Urinary bladder (tissue), 4 donors: Measurements from ENCODE around the gene CRNKL1. TPM values are rescaled to one million over a fixed set of nuclear protein-coding genes. Genes with fewer than 3 reads are reported as not detected.
A peak's percentile ranks its signal among the peaks of the same experiment; 100 is the strongest.

Source experiments
- DNase-seq: peaks from one replicate; pipeline ENCODE4 v3.0.0-alpha.2; 2015; ENCODE audit errors: extremely low spot score
- H3K27ac ChIP-seq: one replicate; pipeline ENCODE4 v1.5.1; 2013; ENCODE audit warnings: low read depth, mild to moderate bottlenecking, moderate library complexity
- H3K36me3 ChIP-seq: one replicate; pipeline ENCODE4 v1.6.1; 2013; ENCODE audit warnings: mild to moderate bottlenecking, moderate library complexity; ENCODE audit not compliant: insufficient read depth
- H3K4me1 ChIP-seq: one replicate; pipeline ENCODE4 v1.6.1; 2013; ENCODE audit warnings: mild to moderate bottlenecking, moderate library complexity; ENCODE audit not compliant: insufficient read depth
- H3K4me3 ChIP-seq: one replicate; pipeline ENCODE4 v1.5.1; 2013; ENCODE audit warnings: low read depth, low read length
- WGBS: extraction: QIAGEN DNeasy Blood & Tissue Kit; methylation state at CpG from one replicate; pipeline ENCODE4 v1.1.7; 2013; 5-methylcytosine and 5-hydroxymethylcytosine counted together
- polyA plus RNA-seq: library from polyadenylated mRNA; stranded (reverse); fragments of 200-250 nt; gene quantifications from one replicate; pipeline ENCODE4 v1.2.3, GENCODE V29; 2013
- total RNA-seq: library from RNA; depleted of rRNA; stranded (reverse); fragments of >200 nt; gene quantifications from one replicate; pipeline ENCODE4 v1.2.3, GENCODE V29; 2014
- donor health status: healthy with polysubstance abuse.
- donor health status: healthy.

Gene CRNKL1
- total and polyA plus RNA-seq, 2 donors: 11.9 to 47.9 TPM

- no peak overlapping the region for H3K4me3 ChIP-seq
- DNase-seq: no peak
- WGBS: 91% methylated on average over 3 of the region's 3 CpGs
- H3K36me3 ChIP-seq: peaks cover 16% of the 10 kb centered on the region
- H3K4me1 ChIP-seq: no peaks in the 10 kb centered on the region
- H3K27ac ChIP-seq: no peak overlapping the region
Measured at GRCh38 chr20:20036756-20037155, 15.5 kb downstream of the CRNKL1 start.

GRCh38 chr20:20034486-20034885, 17.8 kb downstream of the CRNKL1 start:
- Histone ChIP-seq H3K4me3 (no peak overlapping the region), H3K27ac (no peak overlapping the region), H3K36me3 (peaks cover 12% of the 10 kb centered on the region), H3K4me1 (no peaks in the 10 kb centered on the region)
- DNase-seq: no peak
- 79% methylated on average over 4 of the region's 4 CpGs for WGBS

GRCh38 chr20:20031790-20032189, 20.5 kb downstream of the CRNKL1 start:
- no peak overlapping the region for H3K27ac ChIP-seq
- 82% methylated on average over 5 of the region's 5 CpGs for WGBS
- DNase-seq: no peak
- H3K4me3 ChIP-seq: no peak overlapping the region
- no peaks in the 10 kb centered on the region for H3K4me1 ChIP-seq
- H3K36me3 ChIP-seq: peaks cover 7% of the 10 kb centered on the region

- Histone ChIP-seq H3K4me3 (no peak overlapping the region), H3K4me1 (no peaks in the 10 kb centered on the region), H3K36me3 (no peaks in the 10 kb centered on the region), H3K27ac (no peak overlapping the region)
- WGBS: 88% methylated on average over 2 of the region's 2 CpGs
- no peak for DNase-seq
Measured at GRCh38 chr20:20027284-20027683, 25.0 kb downstream of the CRNKL1 start.

- Histone ChIP-seq H3K27ac (no peak overlapping the region), H3K36me3 (no peaks in the 10 kb centered on the region), H3K4me3 (no peak overlapping the region), H3K4me1 (no peaks in the 10 kb centered on the region)
- no peak for DNase-seq
Measured at GRCh38 chr20:20024942-20025341, 27.3 kb downstream of the CRNKL1 start.

GRCh38 chr20:20023395-20023794, 28.9 kb downstream of the CRNKL1 start:
- Histone ChIP-seq H3K27ac (no peak overlapping the region), H3K36me3 (no peaks in the 10 kb centered on the region), H3K4me3 (no peak overlapping the region), H3K4me1 (no peaks in the 10 kb centered on the region)
- DNase-seq: no peak
- 95% methylated on average over 3 of the region's 3 CpGs for WGBS

- H3K36me3 ChIP-seq: no peaks in the 10 kb centered on the region
- H3K4me1 ChIP-seq: no peaks in the 10 kb centered on the region
- no peak overlapping the region for H3K27ac ChIP-seq
- DNase-seq: no peak
- H3K4me3 ChIP-seq: no peak overlapping the region
Measured at GRCh38 chr20:20022498-20022897, 29.8 kb downstream of the CRNKL1 start.

- Histone ChIP-seq H3K36me3 (no peaks in the 10 kb centered on the region), H3K4me3 (no peak overlapping the region), H3K27ac (no peak overlapping the region), H3K4me1 (no peaks in the 10 kb centered on the region)
- DNase-seq: no peak
- WGBS: 82% methylated on average over 7 of the region's 7 CpGs
Measured at GRCh38 chr20:20021835-20022234, 30.4 kb downstream of the CRNKL1 start.

GRCh38 chr20:20020908-20021307, 31.4 kb downstream of the CRNKL1 start:
- no peaks in the 10 kb centered on the region for H3K4me1 ChIP-seq
- WGBS: 88% methylated on average over 11 of the region's 11 CpGs
- no peak for DNase-seq
- H3K4me3 ChIP-seq: no peak overlapping the region
- no peaks in the 10 kb centered on the region for H3K36me3 ChIP-seq
- H3K27ac ChIP-seq: no peak overlapping the region

- Histone ChIP-seq H3K4me1 (no peaks in the 10 kb centered on the region), H3K27ac (no peak overlapping the region), H3K36me3 (no peaks in the 10 kb centered on the region), H3K4me3 (no peak overlapping the region)
- DNase-seq: no peak
- 78% methylated on average over 2 of the region's 2 CpGs for WGBS
Measured at GRCh38 chr20:20019123-20019522, 33.1 kb downstream of the CRNKL1 start.

- peak overlapping the region; percentile 95 for H3K4me3 ChIP-seq
- H3K27ac ChIP-seq: no peak overlapping the region
- no peaks in the 10 kb centered on the region for H3K4me1 ChIP-seq
- DNase-seq: no peak
- H3K36me3 ChIP-seq: no peaks in the 10 kb centered on the region
- 87% methylated on average over 8 of the region's 8 CpGs for WGBS
Measured at GRCh38 chr20:20018366-20018765, 33.9 kb downstream of the CRNKL1 start.

- WGBS: 3% methylated on average over 17 of the region's 17 CpGs
- peak overlapping the region; percentile 57 for H3K27ac ChIP-seq
Measured at GRCh38 chr20:20017844-20018185, 34.5 kb downstream of the CRNKL1 start.

GRCh38 chr20:20017001-20017843, 35.0 kb downstream of the CRNKL1 start, which contains the start of gene NAA20:
Gene NAA20 (plus strand): TSS chr20:20017362. CDS start chr20:20017397, 35 bp downstream.
- under 1% methylated on average over 81 of the region's 81 CpGs for WGBS
- Histone ChIP-seq H3K27ac (peak within 1 kb of the TSS; percentile 57), H3K4me1 (no peaks in the 10 kb centered on the region), H3K36me3 (no peaks in the 10 kb centered on the region), H3K4me3 (peak within 1 kb of the TSS; percentile 95)
- DNase-seq: peak; percentile 77

More at GRCh38 chr20:20017844-20018185, 34.5 kb downstream of the CRNKL1 start:
- Histone ChIP-seq H3K4me1 (no peaks in the 10 kb centered on the region), H3K4me3 (peak overlapping the region; percentile 95), H3K36me3 (no peaks in the 10 kb centered on the region)
- DNase-seq: no peak

- Histone ChIP-seq H3K27ac (no peak overlapping the region), H3K4me1 (peaks cover under 1% of the 10 kb centered on the region), H3K4me3 (no peak overlapping the region), H3K36me3 (no peaks in the 10 kb centered on the region)
- WGBS: 62% methylated on average over 2 of the region's 2 CpGs
- DNase-seq: no peak
Measured at GRCh38 chr20:20014659-20015058, 37.6 kb downstream of the CRNKL1 start.
